SHP77 (cell line): ENCODE results near the gene ZSWIM7.
A peak's percentile ranks its signal among the peaks of the same experiment; 100 is the strongest.

Experiments
- DNase-seq, 2 experiments: peaks; one replicate each; lab custom pipeline; 2025; lab: John Stamatoyannopoulos, UW

ZSWIM7 gene

DNA sequence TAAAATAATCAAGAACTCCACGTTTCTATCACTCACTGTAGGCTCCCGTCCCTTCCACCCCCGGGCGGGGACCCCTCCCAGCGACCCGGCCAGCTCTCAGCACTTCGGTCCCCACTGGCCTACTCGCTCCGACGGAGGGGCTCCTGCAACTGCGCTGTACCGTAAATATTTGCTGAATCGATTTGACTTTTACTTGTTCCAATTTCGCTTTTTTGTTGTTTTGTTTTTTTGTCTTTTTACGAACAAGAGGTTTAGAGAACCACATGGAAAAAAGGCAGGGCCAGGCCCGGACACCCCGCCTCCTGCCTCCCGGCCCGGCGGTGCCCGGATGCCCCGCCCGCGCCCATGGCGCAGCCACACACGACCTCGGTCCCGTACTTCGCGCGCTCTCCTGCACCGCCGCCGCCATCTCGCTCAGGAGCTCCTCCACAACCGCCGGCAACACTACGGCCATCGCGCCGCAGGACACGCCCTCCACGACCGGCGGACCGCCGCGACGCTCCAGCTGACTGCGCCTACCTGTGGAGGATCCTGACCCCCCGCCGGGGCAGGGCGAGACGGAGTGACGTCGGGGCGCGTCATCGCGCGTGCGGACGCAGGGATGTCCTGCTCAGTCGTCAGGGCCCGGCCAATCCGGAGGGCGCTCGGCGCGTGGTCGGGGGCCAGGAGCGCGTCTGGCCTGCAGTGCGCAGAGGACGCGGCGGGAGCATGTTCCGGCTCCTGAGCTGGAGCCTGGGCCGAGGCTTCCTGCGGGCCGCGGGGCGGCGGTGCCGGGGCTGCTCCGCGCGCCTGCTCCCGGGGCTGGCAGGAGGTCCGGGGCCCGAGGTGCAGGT lies at the start of gene ZSWIM7, which contains the start of gene TTC19:
Gene ZSWIM7, minus strand, starts transcription at position 564 of the 833 bp plus-strand sequence. Its CDS starts 110 bp downstream, at position 454.
Gene TTC19, plus strand, starts transcription at position 684 of the 833 bp plus-strand sequence. Its CDS starts 25 bp downstream, at position 709.
- DNase-seq, result peak; percentile 100

DNA sequence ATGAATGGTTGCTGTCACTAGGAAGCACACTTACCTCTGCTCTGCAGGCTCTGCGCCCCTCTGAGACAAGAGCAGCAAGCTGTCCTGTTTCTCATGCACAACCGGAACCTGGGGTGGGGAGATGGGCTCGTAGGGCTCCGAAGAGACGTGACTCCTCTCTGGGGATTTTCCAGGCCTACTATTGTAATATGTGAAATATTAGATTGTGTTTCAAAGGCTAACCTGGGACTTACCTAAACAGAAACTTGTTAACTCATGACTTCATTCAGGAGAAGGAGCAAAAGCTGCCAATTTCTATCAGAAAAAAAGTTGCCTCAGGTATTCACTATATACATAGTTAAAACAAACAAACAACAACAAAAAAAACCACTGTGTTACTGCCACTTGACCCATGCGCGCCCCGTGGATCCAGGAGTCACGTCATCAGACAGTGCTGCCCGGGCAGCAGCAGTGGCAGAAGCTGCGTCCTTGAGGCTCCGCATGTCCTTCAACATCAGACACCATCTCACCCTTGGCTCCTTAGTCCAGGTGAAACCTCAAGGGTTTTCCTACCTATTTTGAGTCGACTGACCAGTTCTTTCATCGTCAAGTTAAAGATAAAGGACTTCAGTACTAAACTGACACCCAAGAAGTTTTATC lies 49.4 kb upstream of the ZSWIM7 start:
- no peak for DNase-seq

GRCh38 chr17:16046966-16047365 lies 47.5 kb upstream of the ZSWIM7 start:
- DNase-seq, result no peak

GRCh38 chr17:16044487-16044886 lies 45.0 kb upstream of the ZSWIM7 start:
- DNase-seq, result peak; percentile 90 to 94

DNA sequence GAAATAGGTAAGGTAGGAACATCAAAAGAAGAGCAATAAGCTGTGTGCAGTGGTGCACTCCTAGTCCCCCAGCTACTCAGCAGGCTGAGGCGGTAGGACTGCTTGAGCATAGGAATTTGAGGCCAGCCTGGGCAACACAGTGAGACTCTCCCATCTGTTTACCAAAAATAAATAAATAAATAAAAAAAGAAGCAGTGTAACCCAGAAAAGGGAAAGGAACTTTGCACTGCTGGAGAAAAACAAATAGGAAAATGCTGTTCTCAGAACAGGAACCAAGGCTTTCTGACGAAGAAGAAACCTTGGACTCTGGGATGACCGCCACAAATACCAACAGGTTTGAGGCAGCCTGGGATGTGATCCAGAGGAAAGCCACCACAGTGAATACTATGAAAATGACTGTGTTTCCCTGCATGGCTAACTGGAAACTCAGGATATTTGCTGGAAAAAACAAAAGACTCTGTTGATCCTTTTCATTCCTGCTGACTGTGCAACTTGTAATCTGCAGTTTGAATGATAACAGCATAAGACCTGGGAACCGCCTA lies 41.3 kb upstream of the ZSWIM7 start:
- DNase-seq, result no peak

DNA sequence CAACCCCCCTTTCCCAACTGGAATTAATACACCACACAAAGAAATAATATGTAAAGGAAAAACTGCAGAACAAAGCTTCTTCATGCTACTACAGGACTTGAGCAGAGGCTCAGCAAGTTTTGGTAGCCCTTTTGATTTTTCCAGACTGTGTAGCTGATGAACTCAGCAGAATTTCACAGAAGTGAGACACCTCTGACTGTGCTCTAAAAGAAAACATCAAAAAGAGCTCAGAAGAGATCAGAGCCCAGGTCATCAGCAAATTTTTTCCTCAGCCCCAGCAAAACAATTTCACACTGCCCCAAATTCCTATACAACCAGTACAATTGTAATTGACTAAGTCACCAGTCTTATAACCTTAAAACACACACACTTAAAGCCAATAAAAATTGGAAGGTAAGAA lies 38.1 kb upstream of the ZSWIM7 start:
- DNase-seq, result no peak

DNA sequence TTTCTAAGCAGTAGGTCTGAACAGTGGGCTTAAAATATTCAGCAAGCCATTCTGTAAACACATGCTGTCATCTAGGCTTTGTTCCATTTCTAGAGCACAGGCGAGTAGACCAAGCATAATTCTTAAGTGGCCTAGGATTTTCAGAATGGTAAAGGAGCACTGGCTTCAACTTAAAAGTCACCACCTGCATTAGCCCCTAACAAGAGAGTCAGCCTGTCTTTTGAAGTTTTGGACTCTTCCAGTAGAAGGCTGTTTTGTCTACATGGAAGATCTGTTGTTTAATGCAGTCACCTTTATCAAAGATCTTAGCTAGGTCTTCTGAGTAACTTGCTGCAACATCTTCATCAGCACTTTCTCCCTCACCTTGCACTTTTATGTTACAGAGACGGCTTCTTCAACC lies 36.8 kb upstream of the ZSWIM7 start:
- DNase-seq, result no peak

- DNase-seq, result no peak
Measured at GRCh38 chr17:16033729-16034349, 34.3 kb upstream of the ZSWIM7 start.

- peak in 1 of 2 experiments; percentile 23 for DNase-seq
Measured at GRCh38 chr17:16027708-16028584, 28.4 kb upstream of the ZSWIM7 start.

GRCh38 chr17:16026895-16027294 lies 27.4 kb upstream of the ZSWIM7 start:
- no peak for DNase-seq

GRCh38 chr17:16025202-16025601 lies 25.7 kb upstream of the ZSWIM7 start:
- DNase-seq, result no peak

- no peak for DNase-seq
Measured at GRCh38 chr17:16023881-16024280, 24.4 kb upstream of the ZSWIM7 start.

DNA sequence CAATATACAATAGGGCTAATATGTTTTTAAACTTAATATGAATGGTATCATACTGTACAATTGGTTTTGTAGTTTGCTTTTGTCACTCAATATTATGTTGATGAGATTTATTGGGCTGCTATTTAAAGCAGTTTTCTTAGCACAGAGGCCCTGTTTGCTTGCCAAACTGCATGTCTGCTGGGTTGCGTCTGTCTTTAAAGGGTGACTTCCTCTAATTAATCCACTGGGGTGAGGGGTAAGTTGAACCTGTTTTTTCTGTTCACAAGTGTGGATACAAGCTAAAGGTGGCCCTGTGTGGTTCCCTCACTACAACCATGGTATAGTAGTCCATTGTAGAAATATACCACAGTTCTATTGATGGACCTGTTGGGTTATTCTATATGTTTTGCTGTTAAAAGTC lies 19.8 kb upstream of the ZSWIM7 start:
- DNase-seq, result no peak

DNA sequence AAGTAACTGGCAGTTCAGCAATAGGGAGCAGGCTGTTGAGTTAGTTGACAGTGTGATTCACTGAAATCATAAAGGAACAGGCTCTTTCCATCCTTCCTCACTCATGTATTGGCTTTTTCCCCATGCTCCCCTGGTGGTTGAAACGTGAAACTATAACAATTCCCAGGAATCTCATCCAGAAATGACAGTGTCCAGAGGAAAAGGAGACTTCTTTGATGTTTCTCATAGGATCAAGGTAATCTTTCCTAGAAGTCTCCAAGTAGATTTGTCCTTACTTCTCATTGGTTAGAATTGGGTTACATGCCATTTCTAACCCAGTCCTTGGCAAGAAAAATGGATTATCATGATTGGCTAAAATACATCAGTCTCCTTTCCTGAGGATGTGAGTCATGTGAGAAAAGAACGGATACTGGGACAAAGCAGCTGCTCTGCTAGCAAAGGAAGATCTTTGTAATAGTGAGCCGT lies 14.5 kb upstream of the ZSWIM7 start:
- peak; percentile 54 to 80 for DNase-seq

DNA sequence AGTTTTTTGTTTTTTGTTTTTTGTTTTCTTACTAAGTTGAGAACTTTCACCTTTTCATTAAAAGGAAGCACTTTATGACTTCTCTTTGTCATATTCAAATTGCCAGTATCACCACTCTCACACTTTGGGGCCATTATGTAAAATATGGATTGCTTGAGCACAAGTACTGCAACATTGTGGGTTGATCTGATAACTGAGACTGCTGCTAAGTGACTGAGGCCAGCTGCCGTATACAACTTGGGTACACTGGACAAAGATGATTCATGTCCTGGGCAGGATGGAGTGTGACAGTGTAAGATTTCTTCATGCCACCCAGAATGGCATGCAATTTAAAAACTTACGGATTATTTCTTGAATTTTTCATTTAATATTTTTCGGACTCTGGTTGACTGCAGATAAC lies 7.9 kb upstream of the ZSWIM7 start:
- DNase-seq, result no peak

DNA sequence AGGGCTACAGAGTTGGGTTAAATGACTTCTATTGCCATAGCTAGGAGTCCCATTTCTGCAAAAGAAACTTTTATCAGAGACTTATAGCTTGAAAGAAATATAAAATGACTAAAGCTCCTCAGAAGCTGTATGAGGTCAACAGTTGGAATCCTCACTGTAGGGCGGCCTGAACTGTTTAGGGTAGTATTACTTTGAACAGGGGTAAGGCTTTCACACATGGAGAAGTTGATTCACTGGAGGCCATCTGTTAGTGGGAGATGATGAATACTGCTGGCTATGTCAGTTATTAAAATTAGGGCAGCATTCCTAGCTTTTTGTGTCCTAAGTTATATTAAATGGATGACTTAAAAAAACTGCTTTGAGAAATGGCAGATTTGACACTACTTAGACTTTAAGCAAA lies 6.1 kb upstream of the ZSWIM7 start:
- no peak for DNase-seq

DNA sequence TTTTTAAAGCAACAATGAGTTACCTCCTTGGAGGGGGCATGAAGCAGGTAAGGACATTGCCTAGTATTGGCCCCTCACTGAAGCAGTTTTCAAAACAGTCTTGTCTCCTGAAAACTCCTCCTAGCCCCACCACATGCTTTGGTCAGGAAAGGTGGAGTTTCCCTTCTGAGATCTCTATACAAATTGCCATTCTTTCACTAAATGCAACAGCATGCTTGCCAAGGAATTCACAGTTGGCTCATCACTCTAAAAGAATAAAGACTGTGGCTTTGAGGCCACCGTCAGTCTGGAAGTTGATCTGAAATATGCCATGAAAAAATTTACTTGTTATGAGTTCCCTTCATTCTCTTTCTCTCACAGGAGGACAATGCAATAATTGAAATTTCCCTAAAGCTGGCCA lies 4.3 kb upstream of the ZSWIM7 start:
- no peak for DNase-seq

DNA sequence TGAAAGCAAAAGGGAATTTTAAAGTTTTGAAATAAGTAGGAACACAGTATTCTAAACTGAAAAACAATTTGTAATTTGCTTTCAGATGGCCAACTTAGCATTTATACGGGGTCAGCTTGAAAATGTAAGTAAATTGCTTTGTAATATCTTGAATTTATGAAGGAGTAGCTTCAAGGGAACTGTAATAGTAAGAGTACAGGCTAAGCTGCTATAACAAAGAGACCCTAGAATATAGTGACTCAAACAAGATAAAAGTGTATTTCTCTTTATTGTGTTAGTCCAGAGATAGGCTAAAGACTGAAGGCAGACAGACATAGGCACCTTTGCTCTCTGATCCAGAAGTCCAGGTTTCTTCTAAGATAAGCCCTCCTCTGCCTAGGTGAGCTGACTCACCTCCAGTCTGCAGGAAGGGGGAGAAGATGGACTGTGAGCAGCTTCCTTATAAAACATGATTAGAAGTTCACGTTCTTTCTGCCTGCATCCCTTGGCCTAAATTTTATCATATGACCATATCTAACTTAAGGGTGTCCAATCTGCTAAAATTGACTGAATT lies 3.3 kb upstream of the ZSWIM7 start:
- DNase-seq, result no peak

DNA sequence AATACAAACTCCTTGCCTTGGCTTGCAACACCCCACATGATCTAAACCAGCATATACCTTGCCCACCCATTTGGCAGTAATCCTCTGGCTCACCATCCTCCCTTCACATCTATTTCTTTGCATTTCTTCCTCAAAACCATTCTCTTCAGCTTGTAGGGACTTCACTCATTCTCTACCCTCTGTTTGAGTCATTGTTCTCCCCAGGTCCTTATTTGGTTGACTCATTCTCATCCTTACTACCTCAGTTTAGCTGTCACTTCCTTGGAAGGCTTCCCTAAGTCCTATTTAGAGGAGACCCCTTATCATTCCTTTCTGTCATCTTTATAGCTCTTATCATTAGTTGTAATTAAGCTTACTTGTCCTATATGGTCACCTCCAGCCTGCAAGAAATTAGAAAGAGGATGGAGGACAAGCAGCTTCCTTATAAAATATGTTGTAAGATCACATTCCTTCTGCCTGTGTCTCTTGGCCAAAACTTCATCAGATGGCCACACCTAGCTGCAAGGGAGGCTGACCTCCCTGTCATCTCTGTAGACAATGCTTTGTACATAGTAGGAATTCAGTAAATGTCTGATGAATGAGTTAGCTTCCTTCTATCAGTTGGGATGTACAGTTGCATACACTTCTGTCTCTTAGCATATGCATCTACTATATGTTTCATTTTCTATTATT lies 1.9 kb upstream of the ZSWIM7 start:
- DNase-seq, result no peak

DNA sequence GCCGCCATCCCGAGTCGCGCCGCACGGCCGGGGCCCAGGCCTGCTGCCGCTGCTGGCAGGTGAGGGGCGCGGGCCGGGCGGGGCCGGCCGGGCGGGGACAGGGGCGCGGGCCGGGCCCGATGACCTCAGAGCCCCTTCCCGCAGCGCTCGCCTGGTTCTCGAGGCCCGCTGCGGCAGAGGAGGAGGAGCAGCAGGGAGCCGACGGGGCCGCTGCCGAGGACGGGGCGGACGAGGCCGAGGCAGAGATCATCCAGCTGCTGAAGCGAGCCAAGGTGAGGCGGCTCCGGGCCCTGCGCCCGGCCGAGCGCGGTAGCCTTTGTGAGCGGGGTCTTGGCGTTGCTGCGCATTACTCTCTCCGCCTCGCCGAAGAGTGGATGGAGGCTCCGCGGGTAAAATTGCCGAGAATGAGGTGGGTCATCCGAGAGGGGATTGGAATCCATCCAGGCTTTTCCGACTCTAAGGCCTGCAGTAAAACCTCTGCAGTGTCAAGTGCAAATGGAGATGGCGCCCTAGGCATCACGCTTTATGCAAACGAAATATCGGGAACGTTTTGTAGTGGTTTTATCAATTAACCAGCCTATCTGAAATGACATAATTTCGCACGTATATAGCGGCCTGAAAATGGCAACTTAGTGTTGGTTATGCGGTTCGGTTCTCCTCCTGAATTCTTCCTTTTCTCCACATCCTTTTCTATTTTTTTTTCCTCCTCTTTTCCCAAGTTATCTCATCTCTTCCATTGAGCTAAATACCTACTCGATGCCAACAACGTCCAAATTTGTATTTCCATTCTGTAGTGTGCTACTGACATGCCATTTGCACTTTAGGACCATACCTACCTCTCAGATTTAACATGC lies 697 bp upstream of the ZSWIM7 start:
- peak; percentile 88 to 90 for DNase-seq
